Muscle of leg (tissue), 11 donors: Measurements from ENCODE around the gene MAN2A1. TPM values are rescaled to one million over a fixed set of nuclear protein-coding genes. Genes with fewer than 3 reads are reported as not detected.

ENCODE experiments used
- DNase-seq: peaks from one replicate; pipeline ENCODE4 v3.0.0; 2013
- H3K27ac ChIP-seq: one replicate; pipeline ENCODE4 v1.5.1; 2013; ENCODE audit warnings: mild to moderate bottlenecking, low read length, control low read depth
- H3K27me3 ChIP-seq: one replicate; pipeline ENCODE4 v1.6.1; 2013; ENCODE audit warnings: low read length; ENCODE audit not compliant: control insufficient read depth, insufficient read depth
- H3K36me3 ChIP-seq: one replicate; pipeline ENCODE4 v1.6.1; 2013; ENCODE audit warnings: low read length; ENCODE audit not compliant: control insufficient read depth, insufficient read depth
- H3K4me1 ChIP-seq: one replicate; pipeline ENCODE4 v1.6.1; 2013; ENCODE audit warnings: low read length; ENCODE audit not compliant: control insufficient read depth, insufficient read depth
- H3K4me3 ChIP-seq: one replicate; pipeline ENCODE4 v1.5.1; 2013; ENCODE audit warnings: low read length, control low read depth
- H3K9me3 ChIP-seq: replicated peaks from 2 replicates; pipeline ENCODE4 v1.6.1; 2013; ENCODE audit warnings: low read depth, low read length; ENCODE audit not compliant: control insufficient read depth
- WGBS: methylation state at CpG from one replicate; pipeline ENCODE4 v1.1.5; 2013; ENCODE audit warnings: missing lambda C conversion rate; ENCODE audit not compliant: insufficient coverage; 5-methylcytosine and 5-hydroxymethylcytosine counted together
- polyA plus RNA-seq, 8 donors: library from polyadenylated mRNA; unstranded; fragments of 120-200 nt; gene quantifications; one replicate each; pipeline versions ENCODE4 v1.2.1 to v1.2.3, GENCODE V29; 2013; ENCODE audit warnings: inconsistent platforms in 1 of 8, low replicate concordance in 1 of 8; ENCODE audit not compliant: insufficient read length in 8 of 8, insufficient read depth in 1 of 8
- total RNA-seq: library from RNA; stranded (reverse); fragments of 120-200 nt; gene quantifications from one replicate; pipeline ENCODE4 v1.2.4, GENCODE V29; 2013

MAN2A1 gene
- total and polyA plus RNA-seq, 9 donors = 27.7 to 47.9 (median 37.4) TPM

GRCh38 chr5:109852371-109853155 is 162.8 kb downstream of the MAN2A1 start:
- Histone ChIP-seq H3K9me3 (no peaks in the 10 kb centered on the region), H3K36me3 (peaks cover 31% of the 10 kb centered on the region), H3K27ac (no peak overlapping the region), H3K27me3 (no peaks in the 10 kb centered on the region), H3K4me3 (no peak overlapping the region), H3K4me1 (no peaks in the 10 kb centered on the region)
- DNase-seq = no peak
- WGBS = no CpG with 5 or more reads among the region's 1 CpG

GRCh38 chr5:109853377-109853776 is 163.7 kb downstream of the MAN2A1 start:
- peak; percentile 69 for DNase-seq

GRCh38 chr5:109855056-109855455 is 165.3 kb downstream of the MAN2A1 start:
- Histone ChIP-seq H3K36me3 (peaks cover 23% of the 10 kb centered on the region), H3K4me3 (no peak overlapping the region), H3K9me3 (no peaks in the 10 kb centered on the region), H3K27ac (no peak overlapping the region), H3K4me1 (no peaks in the 10 kb centered on the region), H3K27me3 (no peaks in the 10 kb centered on the region)
- WGBS = no CpG with 5 or more reads among the region's 1 CpG
- no peak for DNase-seq

More at GRCh38 chr5:109853377-109853776, 163.7 kb downstream of the MAN2A1 start:
- Histone ChIP-seq H3K36me3 (peaks cover 30% of the 10 kb centered on the region), H3K27ac (no peak overlapping the region), H3K4me1 (no peaks in the 10 kb centered on the region), H3K27me3 (no peaks in the 10 kb centered on the region), H3K4me3 (no peak overlapping the region), H3K9me3 (no peaks in the 10 kb centered on the region)
- WGBS = 15% methylated on average over 2 of the region's 3 CpGs

GRCh38 chr5:109857405-109858031 is 167.8 kb downstream of the MAN2A1 start:
- Histone ChIP-seq H3K4me1 (no peaks in the 10 kb centered on the region), H3K27ac (no peak overlapping the region), H3K36me3 (peaks cover 28% of the 10 kb centered on the region), H3K27me3 (no peaks in the 10 kb centered on the region), H3K9me3 (no peaks in the 10 kb centered on the region), H3K4me3 (no peak overlapping the region)
- no peak for DNase-seq
- WGBS = 90% methylated on average over 5 of the region's 8 CpGs

GRCh38 chr5:109859537-109859936 is 169.8 kb downstream of the MAN2A1 start:
- Histone ChIP-seq H3K9me3 (no peaks in the 10 kb centered on the region), H3K4me3 (no peak overlapping the region), H3K27ac (no peak overlapping the region), H3K36me3 (peaks cover 28% of the 10 kb centered on the region), H3K4me1 (no peaks in the 10 kb centered on the region), H3K27me3 (no peaks in the 10 kb centered on the region)
- DNase-seq = no peak

GRCh38 chr5:109862301-109862700 is 172.6 kb downstream of the MAN2A1 start:
- Histone ChIP-seq H3K27me3 (no peaks in the 10 kb centered on the region), H3K36me3 (peaks cover 28% of the 10 kb centered on the region)

GRCh38 chr5:109863752-109864151 is 174.0 kb downstream of the MAN2A1 start:
- Histone ChIP-seq H3K36me3 (peaks cover 23% of the 10 kb centered on the region), H3K4me3 (no peak overlapping the region), H3K4me1 (no peaks in the 10 kb centered on the region), H3K9me3 (no peaks in the 10 kb centered on the region), H3K27me3 (no peaks in the 10 kb centered on the region), H3K27ac (no peak overlapping the region)
- DNase-seq = peak; percentile 57
- no CpG with 5 or more reads among the region's 1 CpG for WGBS

More at GRCh38 chr5:109862301-109862700, 172.6 kb downstream of the MAN2A1 start:
- no peak for DNase-seq
- H3K27ac ChIP-seq = no peak overlapping the region
- no peaks in the 10 kb centered on the region for H3K4me1 ChIP-seq
- H3K4me3 ChIP-seq = no peak overlapping the region
- WGBS = 60% methylated on average over 2 of the region's 2 CpGs
- no peaks in the 10 kb centered on the region for H3K9me3 ChIP-seq

GRCh38 chr5:109865637-109866036 is 175.9 kb downstream of the MAN2A1 start:
- H3K4me3 ChIP-seq = no peak overlapping the region
- H3K36me3 ChIP-seq = peaks cover 20% of the 10 kb centered on the region
- H3K9me3 ChIP-seq = no peaks in the 10 kb centered on the region
- WGBS = 100% methylated on average over 1 of the region's 2 CpGs
- DNase-seq = no peak
- no peaks in the 10 kb centered on the region for H3K27me3 ChIP-seq
- H3K4me1 ChIP-seq = no peaks in the 10 kb centered on the region
- H3K27ac ChIP-seq = no peak overlapping the region

GRCh38 chr5:109866051-109866450 is 176.3 kb downstream of the MAN2A1 start:
- Histone ChIP-seq H3K4me3 (no peak overlapping the region), H3K36me3 (peaks cover 20% of the 10 kb centered on the region), H3K27me3 (no peaks in the 10 kb centered on the region), H3K9me3 (no peaks in the 10 kb centered on the region), H3K4me1 (no peaks in the 10 kb centered on the region), H3K27ac (no peak overlapping the region)
- no peak for DNase-seq
- WGBS = no CpG with 5 or more reads among the region's 2 CpGs

- H3K36me3 ChIP-seq = peaks cover 12% of the 10 kb centered on the region
- no peak overlapping the region for H3K27ac ChIP-seq
- no peak overlapping the region for H3K4me3 ChIP-seq
- H3K27me3 ChIP-seq = no peaks in the 10 kb centered on the region
- no CpG with 5 or more reads among the region's 2 CpGs for WGBS
- no peaks in the 10 kb centered on the region for H3K9me3 ChIP-seq
- DNase-seq = peak; percentile 32
- no peaks in the 10 kb centered on the region for H3K4me1 ChIP-seq
Measured at GRCh38 chr5:109868737-109869136, 179.0 kb downstream of the MAN2A1 start.
